WERI-Rb-1 (cell line): ENCODE measurements around the gene BIRC7.

ENCODE experiments used
- DNase-seq: peaks from one replicate; pipeline ENCODE4 v3.0.0-alpha.2; 2020
- H3K27ac ChIP-seq: fragments of 250-450 bp; sonication (Bioruptor Pico); 2 replicates; pipeline ENCODE4 v1.5.1; 2020; ENCODE audit warnings: mild to moderate bottlenecking, moderate library complexity
- H3K27me3 ChIP-seq: fragments of 250-450 bp; sonication (Bioruptor Pico); 2 replicates; pipeline ENCODE4 v1.5.1; 2021; ENCODE audit warnings: mild to moderate bottlenecking, low read depth, moderate library complexity; ENCODE audit not compliant: insufficient read depth, severe bottlenecking
- H3K36me3 ChIP-seq: fragments of 250-450 bp; sonication (Bioruptor Pico); 2 replicates; pipeline ENCODE4 v1.5.1; 2020; ENCODE audit warnings: mild to moderate bottlenecking, moderate library complexity
- H3K4me3 ChIP-seq: 2 replicates; pipeline ENCODE4 v1.5.1; 2011; ENCODE audit warnings: low read depth, mild to moderate bottlenecking, control low read depth, low read length
- H3K9me3 ChIP-seq: fragments of 250-450 bp; sonication (Bioruptor Pico); 2 replicates; pipeline ENCODE4 v1.5.1; 2021; ENCODE audit warnings: mild to moderate bottlenecking, moderate library complexity; ENCODE audit not compliant: severe bottlenecking
- CTCF ChIP-seq: IDR thresholded peaks from 2 replicates; pipeline ENCODE4 v1.5.1; 2011; ENCODE audit warnings: low read depth, mild to moderate bottlenecking, control low read depth, inconsistent platforms, low read length

BIRC7 gene

DNA sequence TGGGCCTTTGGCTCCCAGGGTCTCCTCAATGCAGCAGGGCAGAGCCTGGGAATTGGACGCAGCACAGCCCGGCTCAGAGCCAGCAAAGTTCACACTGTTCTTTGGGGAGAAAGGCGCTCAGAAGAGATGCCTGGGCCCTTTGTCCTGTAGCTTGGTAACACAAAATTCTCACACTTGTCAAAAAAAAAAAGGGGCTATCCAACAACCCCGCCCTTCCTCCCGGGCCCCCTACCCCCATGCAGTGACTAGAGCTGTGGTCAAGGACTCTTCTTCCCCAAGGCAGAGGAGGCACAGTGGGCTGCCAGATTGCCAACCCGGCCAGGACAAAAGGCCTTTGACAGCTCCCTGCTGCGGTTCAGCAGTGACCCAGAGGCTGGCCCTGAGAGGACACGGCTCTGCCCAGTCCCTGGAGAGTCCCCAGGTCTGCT lies 16.6 kb downstream of the BIRC7 start:
- Histone ChIP-seq H3K27ac (no peak overlapping the region), H3K36me3 (no peaks in the 10 kb centered on the region), H3K4me3 (no peak overlapping the region), H3K27me3 (peaks cover 10% of the 10 kb centered on the region), H3K9me3 (no peaks in the 10 kb centered on the region)
- no peak for DNase-seq
- no peak for TF ChIP-seq CTCF

- no peak for DNase-seq
- Histone ChIP-seq H3K27me3 (peaks cover 10% of the 10 kb centered on the region), H3K27ac (no peak overlapping the region), H3K9me3 (no peaks in the 10 kb centered on the region), H3K36me3 (no peaks in the 10 kb centered on the region), H3K4me3 (peak overlapping the region; percentile 26; the same call in 1 of the 2 replicates)
- TF ChIP-seq CTCF, result no peak
Observed at GRCh38 chr20:63253065-63253437, 17.3 kb downstream of the BIRC7 start.

DNA sequence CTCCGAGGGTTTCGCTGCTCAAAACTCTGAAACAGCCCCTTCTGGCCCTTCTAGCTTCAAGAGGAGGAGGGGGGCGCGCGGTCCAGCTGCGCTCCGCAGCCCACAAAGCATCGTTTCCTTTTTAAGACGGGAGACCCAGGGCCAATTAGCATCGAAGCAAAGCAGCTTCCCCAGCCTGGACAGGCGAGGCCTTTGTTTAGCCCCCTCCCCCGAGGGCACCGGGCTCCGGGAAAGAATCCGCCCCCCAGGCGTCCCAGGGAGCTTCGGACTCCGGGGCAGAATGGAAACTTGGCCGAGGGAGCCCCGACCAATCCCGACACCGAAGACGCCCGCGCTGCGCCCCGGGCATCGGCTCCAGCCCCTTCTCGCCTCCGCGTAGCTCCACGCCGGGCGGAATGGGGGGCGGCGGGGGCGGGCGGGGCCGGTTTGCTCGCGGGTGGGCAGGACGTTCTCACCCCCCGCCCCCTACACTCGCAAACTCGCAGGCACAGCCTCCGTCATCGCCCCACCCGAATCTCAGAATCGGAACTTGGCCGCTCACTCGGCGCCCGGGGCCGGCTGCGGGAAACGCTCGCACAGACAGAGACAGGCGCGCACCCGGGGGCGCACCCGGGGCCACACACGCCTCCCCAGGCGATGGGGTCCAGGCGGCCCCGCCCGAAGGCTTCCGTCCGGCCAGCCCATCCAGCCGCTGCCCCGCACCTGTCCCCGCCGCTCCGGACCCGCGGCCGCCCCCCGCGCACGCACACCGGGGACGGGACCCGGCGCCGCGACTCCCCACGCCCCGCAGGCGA lies 17.9 kb downstream of the BIRC7 start:
- no peak overlapping the region for H3K27ac ChIP-seq
- no peak for DNase-seq
- H3K4me3 ChIP-seq, result peak overlapping the region; percentile 27
- H3K27me3 ChIP-seq, result peaks cover 10% of the 10 kb centered on the region
- no peak for TF ChIP-seq CTCF
- H3K36me3 ChIP-seq, result no peaks in the 10 kb centered on the region
- no peaks in the 10 kb centered on the region for H3K9me3 ChIP-seq

DNA sequence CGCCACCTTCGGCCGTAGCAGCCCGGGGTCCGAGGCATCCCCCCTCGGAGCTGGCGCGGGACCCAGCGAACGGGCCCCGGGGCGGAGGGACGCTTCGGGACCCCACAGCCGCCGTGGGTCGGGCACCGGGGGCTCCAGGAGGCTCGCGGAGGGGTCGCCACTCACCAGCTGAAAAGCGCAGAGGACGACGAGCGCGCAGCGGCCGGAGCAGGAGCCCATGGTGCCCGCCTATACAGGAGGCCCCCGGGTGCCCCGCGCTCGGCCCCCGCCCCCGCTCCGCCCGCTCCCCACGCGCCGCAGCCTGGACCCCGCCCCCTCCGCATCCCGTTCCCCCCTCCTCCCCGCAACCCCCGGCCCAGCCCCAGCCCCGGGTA lies 18.5 kb downstream of the BIRC7 start, which contains the start of gene NKAIN4:
NKAIN4 (minus strand) TSS at position 232 of the 374 bp plus-strand sequence; CDS start at position 219, 13 bp downstream.
- peaks cover 10% of the 10 kb centered on the region for H3K27me3 ChIP-seq

DNA sequence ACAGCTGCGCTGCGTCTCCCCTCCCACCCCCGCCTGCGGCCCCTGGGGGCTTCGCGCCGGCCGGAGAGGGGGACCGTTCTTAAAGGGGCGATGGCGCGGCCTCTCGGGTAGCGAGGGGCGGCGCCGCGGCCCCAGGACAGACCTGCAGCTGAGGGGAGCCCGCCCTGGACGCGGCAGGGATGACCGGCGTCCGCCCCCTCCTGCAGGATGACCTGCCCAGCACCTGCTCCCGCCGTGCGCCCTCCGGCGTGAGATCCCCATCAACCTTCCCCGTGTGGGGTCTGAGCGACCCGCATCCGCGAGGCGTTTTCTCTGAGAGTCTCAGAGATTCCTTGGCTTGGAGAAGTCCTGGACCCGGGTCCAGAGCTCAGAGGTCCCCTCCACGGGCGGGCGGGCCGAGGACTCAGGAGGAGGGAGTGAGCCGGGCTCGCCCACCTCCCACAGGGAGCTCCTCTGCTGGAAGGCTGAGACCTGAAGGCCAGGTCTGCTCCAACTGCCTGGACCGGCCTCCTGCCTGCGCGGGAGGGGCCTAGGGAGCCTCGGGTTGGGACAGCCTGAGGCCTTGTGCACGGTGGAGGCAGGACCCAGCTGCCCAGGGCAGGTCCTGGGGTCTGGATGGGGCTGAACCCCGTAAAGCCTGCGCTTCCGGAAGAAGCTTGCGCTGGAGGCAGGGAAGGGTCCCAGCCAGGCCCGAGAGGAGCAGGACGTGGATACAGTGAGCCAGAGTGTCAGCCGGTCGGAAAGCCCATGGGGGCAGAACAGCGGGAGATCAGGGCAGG lies 19.1 kb downstream of the BIRC7 start:
- DNase-seq, result peak; percentile 51

More for the DNA sequence above, 18.5 kb downstream of the BIRC7 start, which contains the start of gene NKAIN4:
- no peak for DNase-seq
- TF ChIP-seq CTCF, result no peak
- Histone ChIP-seq H3K27ac (no peak within 1 kb of the TSS), H3K4me3 (peak within 1 kb of the TSS; percentile 27), H3K36me3 (no peaks in the 10 kb centered on the region), H3K9me3 (no peaks in the 10 kb centered on the region)

More for the DNA sequence above, 19.1 kb downstream of the BIRC7 start:
- Histone ChIP-seq H3K36me3 (no peaks in the 10 kb centered on the region), H3K27me3 (peaks cover 10% of the 10 kb centered on the region), H3K4me3 (peak overlapping the region; percentile 21), H3K27ac (no peak overlapping the region), H3K9me3 (no peaks in the 10 kb centered on the region)
- peak; percentile 51 for TF ChIP-seq CTCF
